Mucosa of descending colon (tissue), 3 donors: ENCODE data around the gene DPP4. TPM values are rescaled to one million over a fixed set of nuclear protein-coding genes. Genes with fewer than 3 reads are reported as not detected.

ENCODE experiments used
- ATAC-seq: fragments of 200-7000 bp; cut with Tn5 transposase; one replicate; pipeline ENCODE4 v1.9.1; 2020; ENCODE audit warnings: mild to moderate bottlenecking, moderate library complexity
- DNase-seq, 3 donors: peaks; one replicate each; pipeline ENCODE4 v3.0.0-alpha.2; 2020
- H3K36me3 ChIP-seq: fragments of 200-600 bp; one replicate; pipeline ENCODE4 v1.8.0; 2021; ENCODE audit warnings: low read depth, mild to moderate bottlenecking
- H3K4me1 ChIP-seq: fragments of 200-600 bp; one replicate; pipeline ENCODE4 v1.8.0; 2021; ENCODE audit warnings: low read depth, mild to moderate bottlenecking
- H3K4me3 ChIP-seq: fragments of 200-600 bp; one replicate; pipeline ENCODE4 v1.8.0; 2021; ENCODE audit warnings: mild to moderate bottlenecking
- H3K9me3 ChIP-seq: fragments of 200-600 bp; one replicate; pipeline ENCODE4 v1.8.0; 2021; ENCODE audit warnings: mild to moderate bottlenecking
- intact Hi-C, 2 donors: fragments of 100-400 bp; cut with DNase I in 1 of 2; cut with micrococcal nuclease in 1 of 2; formaldehyde crosslinking; loops; one replicate each; pipeline versions ENCODE4 v1.11.0 to v1.11.1; 2022; cut with DNase I, micrococcal nuclease
- total RNA-seq, 3 donors: library from RNA; stranded (reverse); fragmentation: NEBNext Ultra II Directional in 2 of 3; extraction: Animal tissue kit (Norgen Biotek cat#: 25700) in 2 of 3; gene quantifications; one replicate each; pipeline versions ENCODE4 v1.2.1 to v1.2.4, GENCODE V29; 2021 to 2023
- TF ChIP-seq, protein P1 (sequence below): fragments of 200-600 bp; IDR thresholded peaks from one replicate; pipeline ENCODE4 v1.8.0; 2022; ENCODE audit warnings: antibody characterized with exemption, mild to moderate bottlenecking
- donor health status: DM: no; HTN: no; CAD: no; lungs with moderate emphysema.
- donor health status: DM: no; HTN: no; CAD: no.
- donor health status: DM: no; HTN: yes; CAD: no.

DPP4 gene
- total RNA-seq, 3 donors from 2014 or later, result 11.4 to 18.3 (median 12.0) TPM

- DNase-seq (no peak), ATAC-seq (no peak)
- Histone ChIP-seq H3K9me3 (no peaks in the 10 kb centered on the region), H3K36me3 (no peaks in the 10 kb centered on the region), H3K4me3 (no peak overlapping the region), H3K4me1 (peaks cover 22% of the 10 kb centered on the region)
- intact Hi-C loops, result no loop called here
- TF ChIP-seq, protein P1, sequence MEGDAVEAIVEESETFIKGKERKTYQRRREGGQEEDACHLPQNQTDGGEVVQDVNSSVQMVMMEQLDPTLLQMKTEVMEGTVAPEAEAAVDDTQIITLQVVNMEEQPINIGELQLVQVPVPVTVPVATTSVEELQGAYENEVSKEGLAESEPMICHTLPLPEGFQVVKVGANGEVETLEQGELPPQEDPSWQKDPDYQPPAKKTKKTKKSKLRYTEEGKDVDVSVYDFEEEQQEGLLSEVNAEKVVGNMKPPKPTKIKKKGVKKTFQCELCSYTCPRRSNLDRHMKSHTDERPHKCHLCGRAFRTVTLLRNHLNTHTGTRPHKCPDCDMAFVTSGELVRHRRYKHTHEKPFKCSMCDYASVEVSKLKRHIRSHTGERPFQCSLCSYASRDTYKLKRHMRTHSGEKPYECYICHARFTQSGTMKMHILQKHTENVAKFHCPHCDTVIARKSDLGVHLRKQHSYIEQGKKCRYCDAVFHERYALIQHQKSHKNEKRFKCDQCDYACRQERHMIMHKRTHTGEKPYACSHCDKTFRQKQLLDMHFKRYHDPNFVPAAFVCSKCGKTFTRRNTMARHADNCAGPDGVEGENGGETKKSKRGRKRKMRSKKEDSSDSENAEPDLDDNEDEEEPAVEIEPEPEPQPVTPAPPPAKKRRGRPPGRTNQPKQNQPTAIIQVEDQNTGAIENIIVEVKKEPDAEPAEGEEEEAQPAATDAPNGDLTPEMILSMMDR, result no peak
These were observed 18.0 kb upstream of the DPP4 start for GRCh38 chr2:162092008-162092390.

DNA sequence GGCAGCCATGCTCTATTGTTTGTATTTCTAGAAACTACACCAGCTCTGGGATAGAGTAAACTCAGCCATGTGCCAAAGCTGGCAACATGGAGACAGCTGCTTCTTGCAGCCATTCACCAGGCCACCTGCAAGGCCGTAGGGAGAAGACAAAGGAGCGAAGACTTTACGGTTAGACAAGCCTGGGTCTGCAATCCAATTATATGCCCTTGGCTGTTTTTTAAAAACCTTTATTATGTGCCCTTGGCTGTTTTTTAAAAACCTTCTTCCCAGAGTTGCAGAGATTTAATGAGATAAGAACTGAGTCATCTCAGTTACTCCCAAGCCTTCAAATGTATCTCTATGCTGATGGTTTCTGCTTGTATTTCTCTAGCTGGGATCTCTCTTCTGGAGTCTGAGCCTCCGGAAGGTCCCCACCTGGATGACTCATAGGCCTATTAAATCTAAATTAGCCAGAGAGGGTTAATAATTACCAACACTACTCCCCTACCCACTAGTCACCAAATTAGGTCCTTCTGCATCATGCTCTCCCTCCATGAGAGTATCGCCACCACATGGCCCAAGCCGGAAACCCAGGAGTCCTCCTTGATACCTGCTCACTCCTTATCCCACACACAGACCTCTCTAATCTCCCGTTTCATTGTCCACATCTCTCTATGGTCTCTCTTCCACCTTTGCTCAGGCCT is 17.5 kb upstream of the DPP4 start:
- Histone ChIP-seq H3K36me3 (no peaks in the 10 kb centered on the region), H3K4me1 (peaks cover 22% of the 10 kb centered on the region), H3K4me3 (no peak overlapping the region), H3K9me3 (no peaks in the 10 kb centered on the region)
- intact Hi-C loops, result no loop called here
- DNase-seq, result peak; percentile 56 to 77 (median 64)
- TF ChIP-seq, protein P1, result no peak
- ATAC-seq, result peak; percentile 91

DNA sequence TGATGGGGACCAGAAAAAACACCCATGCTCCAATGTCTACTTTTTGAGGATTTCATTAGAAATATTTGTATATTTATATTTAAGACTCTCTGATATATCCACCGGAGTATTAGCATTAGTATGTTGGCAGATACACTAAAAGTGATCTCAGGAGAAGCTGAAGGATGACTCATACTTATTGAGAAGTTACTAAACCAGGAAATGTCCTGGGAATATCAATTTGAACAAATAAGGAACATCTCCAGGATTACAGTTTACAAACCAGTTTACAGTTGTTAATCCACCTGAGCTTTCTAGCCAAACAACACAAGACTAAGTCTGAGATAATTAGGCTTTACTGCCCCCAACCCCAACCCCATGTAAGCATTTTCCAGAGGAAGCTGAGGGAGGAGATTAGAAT is 16.1 kb upstream of the DPP4 start:
- H3K36me3 ChIP-seq, result no peaks in the 10 kb centered on the region
- peak; percentile 49 for ATAC-seq
- peaks cover 22% of the 10 kb centered on the region for H3K4me1 ChIP-seq
- no peak overlapping the region for H3K4me3 ChIP-seq
- TF ChIP-seq, protein P1, result no peak
- no peaks in the 10 kb centered on the region for H3K9me3 ChIP-seq
- intact Hi-C loops, result no loop called here
- no peak for DNase-seq

DNA sequence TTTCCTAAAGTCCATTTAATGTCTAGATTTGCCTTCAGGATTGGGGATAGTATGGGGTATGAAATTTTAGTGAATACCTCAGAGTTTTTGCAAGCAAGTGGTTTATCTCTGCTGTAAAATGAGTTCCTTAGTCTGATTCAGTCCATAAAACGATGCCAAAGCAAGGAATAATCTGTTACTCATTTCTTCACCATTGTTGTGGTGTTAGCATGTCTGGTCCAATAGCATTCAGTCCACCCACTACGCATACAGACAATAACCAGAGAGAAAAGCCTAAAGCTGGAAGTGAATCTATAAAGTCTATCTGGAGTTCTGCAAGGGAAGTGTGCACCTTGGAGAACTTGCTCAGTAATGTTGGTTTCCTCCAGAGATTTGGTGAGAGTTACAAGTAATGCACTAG is 12.9 kb upstream of the DPP4 start:
- intact Hi-C loops, result no loop called here
- TF ChIP-seq, protein P1, result no peak
- H3K4me1 ChIP-seq, result peaks cover 21% of the 10 kb centered on the region
- H3K9me3 ChIP-seq, result no peaks in the 10 kb centered on the region
- ATAC-seq (no peak), DNase-seq (no peak)
- no peak overlapping the region for H3K4me3 ChIP-seq
- H3K36me3 ChIP-seq, result no peaks in the 10 kb centered on the region

GRCh38 chr2:162085090-162085891 is 11.3 kb upstream of the DPP4 start:
- ATAC-seq, result no peak
- TF ChIP-seq, protein P1, result no peak
- DNase-seq, result no peak
- intact Hi-C loops, result no loop called here
- H3K4me3 ChIP-seq, result no peak overlapping the region
- H3K36me3 ChIP-seq, result no peaks in the 10 kb centered on the region
- no peaks in the 10 kb centered on the region for H3K9me3 ChIP-seq
- peaks cover 6% of the 10 kb centered on the region for H3K4me1 ChIP-seq
